Thyroid gland (tissue), 4 donors: ENCODE measurements around the gene TLCD4. TPM values are rescaled to one million over a fixed set of nuclear protein-coding genes. Genes with fewer than 3 reads are reported as not detected.

ENCODE experiments used
- DNase-seq, 2 donors: peaks; one replicate each; pipeline ENCODE4 v3.0.0-alpha.2; 2019
- H3K27ac ChIP-seq, 3 donors: fragments of 200-600 bp; sonication (generic); 1 replicate in 2 of 3; 2 replicates in 1 of 3; pipeline ENCODE4 v1.5.1; 2016 to 2019; ENCODE audit warnings: mild to moderate bottlenecking in 1 of 3, moderate library complexity in 1 of 3
- H3K27me3 ChIP-seq: fragments of 200-600 bp; sonication (generic); one replicate; pipeline ENCODE4 v1.5.1; 2019
- H3K36me3 ChIP-seq, 2 donors: fragments of 200-600 bp; sonication (generic); one replicate each; pipeline ENCODE4 v1.5.1; 2016 to 2019
- H3K4me1 ChIP-seq, 2 donors: fragments of 200-600 bp; sonication (generic); one replicate each; pipeline ENCODE4 v1.5.1; 2017 to 2019
- H3K4me3 ChIP-seq, 3 donors: fragments of 200-600 bp; sonication (generic); replicated peaks in 1 of 3; 1 replicate in 2 of 3; 2 replicates in 1 of 3; pipeline ENCODE4 v1.5.1; 2016; ENCODE audit warnings: mild to moderate bottlenecking in 1 of 3
- H3K9me3 ChIP-seq: fragments of 200-600 bp; sonication (generic); one replicate; pipeline ENCODE4 v1.5.1; 2017
- POLR2A ChIP-seq, 2 donors: fragments of 450-650 bp; IDR thresholded peaks; one replicate each; pipeline ENCODE4 v1.6.1; 2017; ENCODE audit warnings: antibody characterized with exemption in 2 of 2, mild to moderate bottlenecking in 2 of 2, moderate library complexity in 1 of 2
- WGBS, 2 donors: methylation state at CpG; one replicate each; pipeline ENCODE4 v1.1.5; 2017; 5-methylcytosine and 5-hydroxymethylcytosine counted together
- intact Hi-C: fragments of 100-400 bp; cut with DNase I; formaldehyde crosslinking; loops from one replicate; pipeline ENCODE4 v1.15.1; 2023
- total RNA-seq, 4 donors: library from RNA; depleted of rRNA; stranded (reverse); fragments of >200 nt; gene quantifications; one replicate each; pipeline ENCODE4 v1.2.3, GENCODE V29; 2016
- TF ChIP-seq, protein P1 (sequence below), 6 experiments: fragments of 200-600 bp in 3 of 6; fragments of 450-650 bp in 3 of 6; sonication (generic) in 3 of 6; IDR thresholded peaks; one replicate each; pipeline ENCODE4 v1.5.1; 2016 to 2019; ENCODE audit warnings: antibody characterized with exemption in 6 of 6, mild to moderate bottlenecking in 2 of 6, inconsistent platforms in 1 of 6, moderate library complexity in 1 of 6

The TLCD4 gene, protein sequence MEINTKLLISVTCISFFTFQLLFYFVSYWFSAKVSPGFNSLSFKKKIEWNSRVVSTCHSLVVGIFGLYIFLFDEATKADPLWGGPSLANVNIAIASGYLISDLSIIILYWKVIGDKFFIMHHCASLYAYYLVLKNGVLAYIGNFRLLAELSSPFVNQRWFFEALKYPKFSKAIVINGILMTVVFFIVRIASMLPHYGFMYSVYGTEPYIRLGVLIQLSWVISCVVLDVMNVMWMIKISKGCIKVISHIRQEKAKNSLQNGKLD
- total RNA-seq = 10 to 100 TPM; 12.6 to 30.6 (median 24.0) TPM

DNA sequence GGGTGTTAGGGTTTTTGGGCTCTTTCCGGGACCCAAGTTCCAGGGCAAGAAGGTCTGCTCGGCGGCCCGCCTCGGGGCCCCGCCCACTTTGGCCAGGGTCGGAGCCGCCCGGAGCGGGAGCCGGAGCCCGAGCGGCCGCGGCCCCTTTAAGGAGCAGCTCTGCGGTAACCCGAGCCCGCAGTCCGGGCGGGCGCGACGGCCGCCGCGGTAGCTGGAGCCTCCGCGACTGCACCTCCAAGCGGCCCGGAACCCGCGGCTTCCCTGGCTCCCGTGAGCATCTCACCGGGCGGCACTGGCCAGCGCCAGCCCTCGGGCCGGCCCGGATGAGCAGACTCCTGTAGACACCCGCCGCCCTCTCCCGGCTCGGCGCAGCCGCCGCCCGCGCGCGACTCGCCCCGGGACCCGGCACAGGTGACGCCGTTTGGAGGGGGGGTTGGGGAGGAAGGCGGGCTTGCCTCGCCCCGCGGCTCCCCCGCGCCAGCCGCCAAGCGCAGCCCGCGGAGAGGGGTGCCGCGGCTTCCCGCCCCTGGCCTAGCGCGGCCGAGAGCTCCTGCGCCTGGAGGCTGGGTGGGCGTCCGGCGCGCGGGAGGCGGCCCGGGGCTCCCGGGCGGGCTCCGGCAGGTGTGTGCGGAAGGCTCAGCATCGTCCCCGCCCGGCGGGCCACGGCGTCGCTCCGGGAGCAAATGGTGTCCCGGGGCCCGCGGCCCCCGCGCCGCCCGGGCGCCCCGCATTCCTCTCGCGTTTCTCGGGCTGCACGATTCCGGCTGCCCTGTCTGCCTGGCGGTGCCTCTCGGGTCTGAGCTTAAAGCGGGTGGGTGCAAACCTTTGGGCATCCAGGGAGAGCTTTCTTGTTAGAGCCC lies at the start of gene TLCD4:
Gene TLCD4 (plus strand): TSS at position 149 of the 860 bp plus-strand sequence. CDS start 26,547 bp downstream, outside the sequence.
- peaks cover 0 to 7% of the 10 kb centered on the region in 2 donors for H3K4me1 ChIP-seq
- peak; percentile 68 for DNase-seq

DNA sequence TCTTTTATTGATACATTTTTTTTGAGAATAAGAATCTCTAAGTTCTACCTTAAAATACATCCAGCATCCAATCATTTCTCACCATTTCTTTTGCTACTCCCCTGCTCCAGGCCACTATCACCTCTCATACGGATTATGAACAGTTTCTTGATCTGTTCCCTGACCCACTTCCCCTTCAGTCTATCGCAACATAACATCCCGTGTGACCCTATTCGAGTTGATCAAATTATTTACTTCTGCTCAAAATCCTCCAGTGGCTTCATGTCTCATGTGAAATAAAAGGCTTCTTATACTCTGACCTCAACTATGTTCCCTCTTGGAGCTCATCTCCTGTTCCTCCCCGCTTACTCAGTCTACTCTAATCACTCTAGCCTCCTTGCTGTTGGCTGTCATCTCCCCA lies 49.6 kb upstream of the TLCD4 start:
- no peaks in the 10 kb centered on the region for H3K27me3 ChIP-seq
- H3K9me3 ChIP-seq = no peaks in the 10 kb centered on the region
- H3K27ac ChIP-seq = peak overlapping the region; percentile 49 to 77 (median 69)
- 79 to 89% methylated on average over 5 of the region's 5 CpGs for WGBS, 2 donors
- no peak overlapping the region for H3K4me3 ChIP-seq
- intact Hi-C loops = no loop called here
- TF ChIP-seq, protein P1, sequence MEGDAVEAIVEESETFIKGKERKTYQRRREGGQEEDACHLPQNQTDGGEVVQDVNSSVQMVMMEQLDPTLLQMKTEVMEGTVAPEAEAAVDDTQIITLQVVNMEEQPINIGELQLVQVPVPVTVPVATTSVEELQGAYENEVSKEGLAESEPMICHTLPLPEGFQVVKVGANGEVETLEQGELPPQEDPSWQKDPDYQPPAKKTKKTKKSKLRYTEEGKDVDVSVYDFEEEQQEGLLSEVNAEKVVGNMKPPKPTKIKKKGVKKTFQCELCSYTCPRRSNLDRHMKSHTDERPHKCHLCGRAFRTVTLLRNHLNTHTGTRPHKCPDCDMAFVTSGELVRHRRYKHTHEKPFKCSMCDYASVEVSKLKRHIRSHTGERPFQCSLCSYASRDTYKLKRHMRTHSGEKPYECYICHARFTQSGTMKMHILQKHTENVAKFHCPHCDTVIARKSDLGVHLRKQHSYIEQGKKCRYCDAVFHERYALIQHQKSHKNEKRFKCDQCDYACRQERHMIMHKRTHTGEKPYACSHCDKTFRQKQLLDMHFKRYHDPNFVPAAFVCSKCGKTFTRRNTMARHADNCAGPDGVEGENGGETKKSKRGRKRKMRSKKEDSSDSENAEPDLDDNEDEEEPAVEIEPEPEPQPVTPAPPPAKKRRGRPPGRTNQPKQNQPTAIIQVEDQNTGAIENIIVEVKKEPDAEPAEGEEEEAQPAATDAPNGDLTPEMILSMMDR (IDR thresholded peaks at IDR 0.05) = no peak
- TF ChIP-seq POLR2A (IDR thresholded peaks at IDR 0.05) = no peak
- no peak for DNase-seq
- peaks cover 24 to 25% of the 10 kb centered on the region in 2 donors for H3K4me1 ChIP-seq
- no peaks in the 10 kb centered on the region for H3K36me3 ChIP-seq

More for the DNA sequence above, at the start of gene TLCD4:
- intact Hi-C loops = no loop called here
- Histone ChIP-seq H3K9me3 (no peaks in the 10 kb centered on the region), H3K36me3 (no peaks in the 10 kb centered on the region), H3K27ac (peak within 1 kb of the TSS; percentile 62 to 69 (median 68)), H3K4me3 (peak within 1 kb of the TSS; percentile 31 to 85 (median 34)), H3K27me3 (no peaks in the 10 kb centered on the region)
- TF ChIP-seq, protein P1 (IDR thresholded peaks at IDR 0.05) = no peak
- TF ChIP-seq POLR2A (IDR thresholded peaks at IDR 0.05) = peak in 1 of 2 donors; percentile 52
- 1 to 17% methylated on average over 2 to 21 of the region's 108 CpGs for WGBS, 2 donors

DNA sequence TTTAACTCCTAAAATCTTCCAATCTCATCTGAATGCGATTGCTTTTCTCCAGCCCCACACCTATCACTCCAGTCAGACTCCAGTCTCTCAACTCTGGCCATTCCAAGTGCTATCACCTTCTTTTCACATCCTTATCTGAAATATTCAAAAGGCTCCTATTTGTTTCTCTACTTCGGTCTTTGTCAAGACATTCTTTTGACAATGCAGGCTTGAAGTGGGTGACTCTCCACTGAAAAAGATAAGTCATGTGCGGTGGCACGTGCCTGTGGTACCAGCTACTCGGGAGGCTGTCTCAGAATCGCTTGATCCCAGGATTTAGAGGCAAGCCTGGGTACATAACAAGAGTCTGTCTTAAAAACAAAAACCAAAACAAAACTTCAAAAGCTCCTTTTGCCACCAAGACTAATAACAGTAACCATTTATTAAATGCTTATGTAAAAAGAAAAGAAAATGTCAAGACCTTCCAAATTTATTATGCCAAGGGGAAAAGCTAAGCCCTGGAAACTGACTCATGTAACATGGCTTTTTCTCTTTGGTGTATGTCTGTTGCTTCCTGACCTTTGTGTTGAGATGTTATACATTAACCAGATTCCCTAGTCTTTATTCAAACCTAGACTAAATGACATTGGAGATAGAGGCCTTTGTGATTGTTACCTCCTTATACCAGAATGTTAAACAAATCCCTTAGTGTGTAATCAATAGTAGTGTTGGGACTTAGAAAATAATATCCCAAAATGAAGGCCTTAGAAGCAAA lies 48.0 kb upstream of the TLCD4 start:
- Histone ChIP-seq H3K27me3 (no peaks in the 10 kb centered on the region), H3K27ac (peak overlapping the region in 1 of 3 donors; percentile 77), H3K4me3 (no peak overlapping the region), H3K36me3 (no peaks in the 10 kb centered on the region), H3K9me3 (no peaks in the 10 kb centered on the region), H3K4me1 (peaks cover 24 to 25% of the 10 kb centered on the region in 2 donors)
- intact Hi-C loops = no loop called here
- TF ChIP-seq, protein P1 (IDR thresholded peaks at IDR 0.05) = no peak
- no peak for TF ChIP-seq POLR2A (IDR thresholded peaks at IDR 0.05)
- WGBS, 2 donors = 95 to 97% methylated on average over 6 of the region's 6 CpGs
- no peak for DNase-seq

DNA sequence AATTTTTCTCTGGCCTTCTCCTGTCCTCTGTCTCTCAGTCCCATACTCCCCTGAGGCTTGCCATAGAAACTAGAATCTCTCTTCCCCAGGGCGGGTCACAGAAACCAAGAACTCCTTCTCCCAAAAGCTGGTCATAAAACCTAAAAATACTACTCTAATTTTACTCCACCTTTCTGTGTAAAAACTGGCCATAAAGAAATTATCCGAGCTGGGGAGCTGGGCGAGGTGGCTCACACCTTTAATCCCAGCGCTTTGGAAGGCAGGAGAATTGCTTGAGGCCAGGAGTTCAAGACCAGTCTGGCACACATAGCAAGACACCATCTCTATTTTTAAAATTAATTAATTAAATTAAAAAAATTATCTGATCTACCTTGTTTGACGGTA lies 47.5 kb upstream of the TLCD4 start:
- DNase-seq = no peak
- Histone ChIP-seq H3K4me1 (peaks cover 24 to 25% of the 10 kb centered on the region in 2 donors), H3K4me3 (no peak overlapping the region), H3K27ac (no peak overlapping the region), H3K36me3 (no peaks in the 10 kb centered on the region), H3K27me3 (no peaks in the 10 kb centered on the region), H3K9me3 (no peaks in the 10 kb centered on the region)
- intact Hi-C loops = no loop called here
- TF ChIP-seq POLR2A (IDR thresholded peaks at IDR 0.05) = no peak
- TF ChIP-seq, protein P1 (IDR thresholded peaks at IDR 0.05) = no peak
- 97% methylated on average over 5 of the region's 5 CpGs for WGBS, 2 donors
